Measurements from ENCODE around the gene DENND10. TPM values are rescaled to one million over a fixed set of nuclear protein-coding genes. Genes with fewer than 3 reads are reported as not detected.

Gene DENND10
- total and polyA plus RNA-seq, 2 experiments from 2014 or later: 41.9 to 73.3 TPM

GRCh38 chr10:119138346-119139306 is 34.7 kb downstream of the DENND10 start:
- Histone ChIP-seq H3K27me3 (no peaks in the 10 kb centered on the region), H3K4me1 (ENCODE audit: low read depth) (no peaks in the 10 kb centered on the region), H3K36me3 (peaks cover 3% of the 10 kb centered on the region), H3K27ac (peak overlapping the region; percentile 39), H3K9me3 (ENCODE audit: low read depth) (no peaks in the 10 kb centered on the region), H3K4me3 (no peak overlapping the region)
- peak in 1 of 2 donors; percentile 51 for DNase-seq (ENCODE audit: low read depth in 1 of 2, low spot score in 1 of 2)
- TF ChIP-seq, protein P1, sequence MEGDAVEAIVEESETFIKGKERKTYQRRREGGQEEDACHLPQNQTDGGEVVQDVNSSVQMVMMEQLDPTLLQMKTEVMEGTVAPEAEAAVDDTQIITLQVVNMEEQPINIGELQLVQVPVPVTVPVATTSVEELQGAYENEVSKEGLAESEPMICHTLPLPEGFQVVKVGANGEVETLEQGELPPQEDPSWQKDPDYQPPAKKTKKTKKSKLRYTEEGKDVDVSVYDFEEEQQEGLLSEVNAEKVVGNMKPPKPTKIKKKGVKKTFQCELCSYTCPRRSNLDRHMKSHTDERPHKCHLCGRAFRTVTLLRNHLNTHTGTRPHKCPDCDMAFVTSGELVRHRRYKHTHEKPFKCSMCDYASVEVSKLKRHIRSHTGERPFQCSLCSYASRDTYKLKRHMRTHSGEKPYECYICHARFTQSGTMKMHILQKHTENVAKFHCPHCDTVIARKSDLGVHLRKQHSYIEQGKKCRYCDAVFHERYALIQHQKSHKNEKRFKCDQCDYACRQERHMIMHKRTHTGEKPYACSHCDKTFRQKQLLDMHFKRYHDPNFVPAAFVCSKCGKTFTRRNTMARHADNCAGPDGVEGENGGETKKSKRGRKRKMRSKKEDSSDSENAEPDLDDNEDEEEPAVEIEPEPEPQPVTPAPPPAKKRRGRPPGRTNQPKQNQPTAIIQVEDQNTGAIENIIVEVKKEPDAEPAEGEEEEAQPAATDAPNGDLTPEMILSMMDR (IDR thresholded peaks at IDR 0.05; ENCODE audit: low read depth, low read length): no peak

DNA sequence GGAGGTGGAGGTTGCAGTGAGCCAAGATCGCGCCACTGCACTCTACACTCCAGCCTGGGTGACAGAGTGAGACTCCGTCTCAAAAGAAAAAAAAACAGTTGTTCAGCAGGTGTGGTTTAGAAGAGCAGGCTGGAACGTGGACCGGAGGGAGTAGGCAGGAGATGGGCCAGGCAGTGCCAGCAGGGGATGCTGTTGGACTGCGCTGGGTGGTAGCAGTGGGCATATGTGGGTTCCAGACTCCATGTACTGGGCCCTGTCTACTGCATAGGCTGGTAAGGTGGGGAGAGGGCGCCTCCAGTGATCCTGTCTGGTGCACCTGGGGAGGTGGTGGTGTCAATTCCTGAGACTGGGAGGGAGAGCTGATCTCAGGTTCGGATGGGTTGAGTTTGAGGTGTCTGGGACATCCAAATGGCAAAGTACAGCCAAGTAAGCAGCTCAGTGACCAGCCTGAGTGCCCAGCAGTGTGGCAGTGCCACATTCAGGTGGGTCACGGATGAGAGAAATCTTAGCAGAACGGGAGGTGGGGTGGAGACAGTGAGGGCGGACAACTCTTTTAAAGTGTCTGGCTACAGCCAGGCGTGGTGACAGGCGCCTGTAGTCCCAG is 35.7 kb downstream of the DENND10 start:
- DNase-seq (ENCODE audit: low read depth in 1 of 2, low spot score in 1 of 2): peak in 1 of 2 donors; percentile 49
- Histone ChIP-seq H3K4me3 (no peak overlapping the region), H3K9me3 (ENCODE audit: low read depth) (no peaks in the 10 kb centered on the region), H3K36me3 (peaks cover 3% of the 10 kb centered on the region), H3K4me1 (ENCODE audit: low read depth) (no peaks in the 10 kb centered on the region), H3K27ac (peak overlapping the region; percentile 39), H3K27me3 (no peaks in the 10 kb centered on the region)
- TF ChIP-seq, protein P1 (IDR thresholded peaks at IDR 0.05; ENCODE audit: low read depth, low read length): peak; percentile 63

GRCh38 chr10:119140603-119141245 is 36.8 kb downstream of the DENND10 start:
- Histone ChIP-seq H3K27ac (no peak overlapping the region), H3K9me3 (ENCODE audit: low read depth) (no peaks in the 10 kb centered on the region), H3K27me3 (no peaks in the 10 kb centered on the region), H3K36me3 (peaks cover 3% of the 10 kb centered on the region), H3K4me3 (no peak overlapping the region), H3K4me1 (ENCODE audit: low read depth) (no peaks in the 10 kb centered on the region)
- TF ChIP-seq, protein P1 (IDR thresholded peaks at IDR 0.05; ENCODE audit: low read depth, low read length): no peak
- no peak for DNase-seq (ENCODE audit: low read depth in 1 of 2, low spot score in 1 of 2)

GRCh38 chr10:119143657-119144056 is 39.7 kb downstream of the DENND10 start:
- H3K36me3 ChIP-seq: peaks cover 11% of the 10 kb centered on the region
- H3K9me3 ChIP-seq (ENCODE audit: low read depth): no peaks in the 10 kb centered on the region
- H3K4me1 ChIP-seq (ENCODE audit: low read depth): no peaks in the 10 kb centered on the region
- TF ChIP-seq, protein P1 (IDR thresholded peaks at IDR 0.05; ENCODE audit: low read depth, low read length): no peak
- H3K27ac ChIP-seq: no peak overlapping the region
- no peak for DNase-seq (ENCODE audit: low read depth in 1 of 2, low spot score in 1 of 2)
- no peaks in the 10 kb centered on the region for H3K27me3 ChIP-seq
- H3K4me3 ChIP-seq: no peak overlapping the region

DNA sequence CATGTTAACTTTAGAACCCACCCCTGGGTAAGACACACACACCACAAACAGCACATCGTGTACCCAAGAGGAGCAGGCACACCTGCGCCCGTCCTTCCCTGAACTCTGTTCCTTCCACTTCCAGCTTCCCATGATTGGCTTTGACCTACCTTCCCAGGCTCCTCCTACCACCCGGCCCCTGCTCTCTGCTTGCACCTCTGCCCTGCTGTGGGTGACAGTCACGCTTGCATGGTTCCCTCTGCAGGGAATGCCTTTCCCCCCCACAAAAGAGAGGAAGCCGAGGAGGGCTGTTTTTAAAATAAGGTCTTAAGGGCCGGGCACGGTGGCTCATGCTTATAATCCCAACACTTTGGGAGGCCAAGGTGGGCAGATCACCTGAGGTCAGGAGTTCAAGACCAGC is 45.2 kb downstream of the DENND10 start:
- Histone ChIP-seq H3K27ac (no peak overlapping the region), H3K36me3 (peaks cover 16% of the 10 kb centered on the region), H3K27me3 (no peaks in the 10 kb centered on the region), H3K4me1 (ENCODE audit: low read depth) (no peaks in the 10 kb centered on the region), H3K9me3 (ENCODE audit: low read depth) (no peaks in the 10 kb centered on the region), H3K4me3 (no peak overlapping the region)
- DNase-seq (ENCODE audit: low read depth in 1 of 2, low spot score in 1 of 2): no peak
- TF ChIP-seq, protein P1 (IDR thresholded peaks at IDR 0.05; ENCODE audit: low read depth, low read length): no peak
